ENCODE results near the gene ZNF112.

- TF ChIP-seq, protein P1, sequence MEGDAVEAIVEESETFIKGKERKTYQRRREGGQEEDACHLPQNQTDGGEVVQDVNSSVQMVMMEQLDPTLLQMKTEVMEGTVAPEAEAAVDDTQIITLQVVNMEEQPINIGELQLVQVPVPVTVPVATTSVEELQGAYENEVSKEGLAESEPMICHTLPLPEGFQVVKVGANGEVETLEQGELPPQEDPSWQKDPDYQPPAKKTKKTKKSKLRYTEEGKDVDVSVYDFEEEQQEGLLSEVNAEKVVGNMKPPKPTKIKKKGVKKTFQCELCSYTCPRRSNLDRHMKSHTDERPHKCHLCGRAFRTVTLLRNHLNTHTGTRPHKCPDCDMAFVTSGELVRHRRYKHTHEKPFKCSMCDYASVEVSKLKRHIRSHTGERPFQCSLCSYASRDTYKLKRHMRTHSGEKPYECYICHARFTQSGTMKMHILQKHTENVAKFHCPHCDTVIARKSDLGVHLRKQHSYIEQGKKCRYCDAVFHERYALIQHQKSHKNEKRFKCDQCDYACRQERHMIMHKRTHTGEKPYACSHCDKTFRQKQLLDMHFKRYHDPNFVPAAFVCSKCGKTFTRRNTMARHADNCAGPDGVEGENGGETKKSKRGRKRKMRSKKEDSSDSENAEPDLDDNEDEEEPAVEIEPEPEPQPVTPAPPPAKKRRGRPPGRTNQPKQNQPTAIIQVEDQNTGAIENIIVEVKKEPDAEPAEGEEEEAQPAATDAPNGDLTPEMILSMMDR (conservative IDR thresholded peaks at IDR 0.05), result no peak
- no peak for TF ChIP-seq ZFX (IDR thresholded peaks at IDR 0.05)
These were observed 10.5 kb downstream of the ZNF112 start for GRCh38 chr19:44345959-44346358.

Measured in C4-2B (cell line).